H1 (cell line): ENCODE results near the gene FAM98A. TPM values are rescaled to one million over a fixed set of nuclear protein-coding genes. Genes with fewer than 3 reads are reported as not detected.

Experiments used
- CTCF ChIA-PET: fragments of 300-600 bp; sonication (Branson Sonifier 250); formaldehyde crosslinking; loops from one replicate; lab custom pipeline; 2021; ENCODE audit not compliant: partially characterized antibody; lab: Charles Lee
- POLR2A ChIA-PET: fragments of 300-600 bp; sonication (Branson Sonifier 250); formaldehyde crosslinking; loops from one replicate; lab custom pipeline; 2021; ENCODE audit warnings: inconsistent platforms; ENCODE audit not compliant: partially characterized antibody; lab: Charles Lee
- DNase-seq, 2 experiments: peaks; one replicate each; pipeline versions ENCODE4 v3.0.0 to v3.0.0-alpha.2; 2010 to 2022; ENCODE audit warnings: low spot score in 2 of 2, low read depth in 1 of 2, mixed read lengths in 1 of 2
- FAIRE-seq: peaks from 2 replicates; lab custom pipeline; 2011; peaks lifted over from hg19 to GRCh38; lab: Jason Lieb, UNC
- H2AFZ ChIP-seq: 2 replicates; pipeline ENCODE4 v1.8.1; 2012; ENCODE audit warnings: low read length, inconsistent platforms
- H2AK5ac ChIP-seq: 2 replicates; pipeline ENCODE4 v1.6.1; 2013; ENCODE audit warnings: low read depth, low read length
- H2BK120ac ChIP-seq: replicated peaks from 2 replicates; pipeline ENCODE3; 2013; ENCODE audit warnings: low read depth, low read length, inconsistent platforms
- H2BK12ac ChIP-seq: 2 replicates; pipeline ENCODE4 v1.6.1; 2013; ENCODE audit warnings: low read depth, low read length
- H2BK15ac ChIP-seq: 2 replicates; pipeline ENCODE4 v1.6.1; 2013; ENCODE audit warnings: low read length
- H2BK20ac ChIP-seq: 2 replicates; pipeline ENCODE4 v1.6.1; 2013; ENCODE audit warnings: low read length
- H2BK5ac ChIP-seq: 2 replicates; pipeline ENCODE4 v1.6.1; 2013; ENCODE audit warnings: low read depth, low read length
- H3K14ac ChIP-seq: 2 replicates; pipeline ENCODE4 v1.6.1; 2013; ENCODE audit warnings: inconsistent platforms; ENCODE audit not compliant: insufficient read length
- H3K18ac ChIP-seq: 2 replicates; pipeline ENCODE4 v1.6.1; 2013; ENCODE audit warnings: low read length; ENCODE audit errors: extremely low read depth
- H3K23ac ChIP-seq: 2 replicates; pipeline ENCODE4 v1.6.1; 2013; ENCODE audit warnings: inconsistent platforms; ENCODE audit not compliant: insufficient read length
- H3K23me2 ChIP-seq: 2 replicates; pipeline ENCODE4 v1.6.1; 2013; ENCODE audit warnings: low read depth, low read length
- H3K27ac ChIP-seq: 2 replicates; pipeline ENCODE4 v1.6.1; 2011; ENCODE audit warnings: low read depth, low read length, inconsistent platforms
- H3K27me3 ChIP-seq, 4 experiments: replicated peaks in 1 of 4; 1 replicate in 1 of 4; 2 replicates in 3 of 4; pipeline versions ENCODE4 v1.6.1 to v1.8.1; 2011 to 2013; ENCODE audit warnings: low read length in 3 of 4, mild to moderate bottlenecking in 3 of 4, inconsistent platforms in 2 of 4, mixed read lengths in 2 of 4, moderate library complexity in 1 of 4; ENCODE audit not compliant: control insufficient read depth in 3 of 4, insufficient read depth in 3 of 4; ENCODE audit errors: extremely low read depth in 1 of 4
- H3K36me3 ChIP-seq, 4 experiments: 2 replicates each; pipeline versions ENCODE4 v1.6.1 to v1.8.1; 2011 to 2013; ENCODE audit warnings: mild to moderate bottlenecking in 4 of 4, low read length in 3 of 4, moderate library complexity in 2 of 4, control low read depth in 1 of 4, inconsistent platforms in 1 of 4; ENCODE audit not compliant: insufficient read depth in 4 of 4, control insufficient read depth in 2 of 4
- H3K4ac ChIP-seq: replicated peaks from 2 replicates; pipeline ENCODE3; 2013; ENCODE audit warnings: low read length, low read depth, mixed read lengths, inconsistent platforms; ENCODE audit not compliant: insufficient read length
- H3K4me1 ChIP-seq, 4 experiments: replicated peaks in 1 of 4; 1 replicate in 1 of 4; 2 replicates in 3 of 4; pipeline versions ENCODE4 v1.6.1 to v1.8.1; 2011 to 2013; ENCODE audit warnings: low read length in 3 of 4, inconsistent platforms in 2 of 4, mixed read lengths in 1 of 4; ENCODE audit not compliant: insufficient read depth in 4 of 4, control insufficient read depth in 3 of 4
- H3K4me2 ChIP-seq, 2 experiments: 2 replicates each; pipeline versions ENCODE4 v1.6.1 to v1.8.1; 2011 to 2013; ENCODE audit warnings: low read depth in 2 of 2, low read length in 2 of 2, control low read depth in 1 of 2, inconsistent platforms in 1 of 2, mild to moderate bottlenecking in 1 of 2; ENCODE audit not compliant: insufficient read depth in 1 of 2
- H3K4me3 ChIP-seq, 4 experiments: fragments of 200-600, 300-600 bp in 1 of 4; sonication (generic), shearing (Covaris generic), sonication (Bioruptor Twin) in 1 of 4; 2 replicates each; pipeline versions ENCODE4 v1.5.1 to v1.8.1; 2011 to 2016; ENCODE audit warnings: low read length in 4 of 4, low read depth in 3 of 4, control low read depth in 2 of 4, inconsistent platforms in 2 of 4, mild to moderate bottlenecking in 2 of 4, mixed read lengths in 1 of 4, moderate library complexity in 1 of 4; ENCODE audit not compliant: insufficient read depth in 2 of 4; ENCODE audit errors: extremely low read depth in 1 of 4
- H3K56ac ChIP-seq: replicated peaks from 2 replicates; pipeline ENCODE3; 2013; ENCODE audit warnings: low read depth, mild to moderate bottlenecking, mixed read lengths, low read length, inconsistent platforms; ENCODE audit not compliant: insufficient read length
- H3K79me1 ChIP-seq: 2 replicates; pipeline ENCODE4 v1.6.1; 2013; ENCODE audit warnings: low read depth, low read length, control low read depth
- H3K79me2 ChIP-seq, 2 experiments: 2 replicates each; pipeline versions ENCODE4 v1.6.1 to v1.8.1; 2012 to 2013; ENCODE audit warnings: low read length in 2 of 2, mild to moderate bottlenecking in 2 of 2, inconsistent platforms in 1 of 2; ENCODE audit not compliant: insufficient read depth in 2 of 2, control insufficient read depth in 1 of 2
- H3K9ac ChIP-seq, 4 experiments: replicated peaks in 1 of 4; 1 replicate in 1 of 4; 2 replicates in 3 of 4; pipeline versions ENCODE4 v1.6.1 to v1.8.1; 2011 to 2013; ENCODE audit warnings: low read depth in 3 of 4, low read length in 3 of 4, control low read depth in 2 of 4, mild to moderate bottlenecking in 2 of 4, moderate library complexity in 2 of 4, inconsistent platforms in 1 of 4; ENCODE audit errors: extremely low read depth in 1 of 4
- H3K9me3 ChIP-seq, 2 experiments: 2 replicates each; pipeline versions ENCODE4 v1.6.1 to v1.8.1; 2012 to 2013; ENCODE audit warnings: mild to moderate bottlenecking in 2 of 2, moderate library complexity in 2 of 2, control low read depth in 1 of 2, inconsistent platforms in 1 of 2, low read depth in 1 of 2, low read length in 1 of 2, mixed read lengths in 1 of 2; ENCODE audit not compliant: insufficient read depth in 2 of 2
- H4K20me1 ChIP-seq, 2 experiments: replicated peaks in 1 of 2; 2 replicates each; pipeline versions ENCODE3 to v1.8.1; 2011 to 2013; ENCODE audit warnings: inconsistent platforms in 2 of 2, low read length in 2 of 2, mild to moderate bottlenecking in 1 of 2; ENCODE audit not compliant: insufficient read depth in 2 of 2, control insufficient read depth in 1 of 2
- H4K5ac ChIP-seq: 2 replicates; pipeline ENCODE4 v1.6.1; 2013; ENCODE audit warnings: low read length, low read depth, mixed read lengths, inconsistent platforms; ENCODE audit not compliant: insufficient read length
- H4K8ac ChIP-seq: 2 replicates; pipeline ENCODE4 v1.8.0; 2013; ENCODE audit warnings: mild to moderate bottlenecking, moderate library complexity, low read length, inconsistent platforms; ENCODE audit not compliant: insufficient read depth; ENCODE audit errors: extremely low read depth
- H4K91ac ChIP-seq: replicated peaks from 2 replicates; pipeline ENCODE3; 2013; ENCODE audit warnings: low read length, mixed read lengths, inconsistent platforms; ENCODE audit not compliant: insufficient read length
- RFX5 ChIP-seq: IDR thresholded peaks from 2 replicates; pipeline ENCODE4 v1.6.1; 2011; ENCODE audit warnings: low read depth, low read length, improper control_type of control experiment, borderline replicate concordance
- SIRT6 ChIP-seq: IDR thresholded peaks from one replicate; pipeline ENCODE4 v1.7.1; 2012; ENCODE audit warnings: low read length, inconsistent platforms
- WGBS, 2 experiments: shearing (Covaris generic) in 1 of 2; methylation state at CpG; one replicate each; pipeline versions ENCODE4 v1.1.6 to v1.1.7; 2013 to 2015; ENCODE audit warnings: low lambda C conversion rate in 2 of 2, mixed read lengths in 2 of 2, inconsistent platforms in 1 of 2, low coverage in 1 of 2, missing lambda C conversion rate in 1 of 2; ENCODE audit not compliant: insufficient replicate concordance in 2 of 2, insufficient coverage in 1 of 2, insufficient read length in 1 of 2; ENCODE audit errors: extremely low coverage in 1 of 2, missing lambda C conversion rate in 1 of 2; 5-methylcytosine and 5-hydroxymethylcytosine counted together
- polyA plus RNA-seq, 7 experiments: library from polyadenylated mRNA; depleted of rRNA in 3 of 7; stranded (reverse) in 5 of 7; unstranded in 2 of 7; fragments of >200 nt in 5 of 7; fragments of 200-250 nt in 2 of 7; gene quantifications; 1 replicate in 5 of 7; 2 replicates in 1 of 7; 4 replicates in 1 of 7; pipeline versions ENCODE4 v1.2.1 to v1.2.3, GENCODE V29; 2011 to 2013; ENCODE audit warnings: missing spikeins in 2 of 7, mixed read lengths in 2 of 7
- total RNA-seq: library from RNA; stranded (reverse); fragmentation: NEBNext Ultra II Directional; extraction: Animal tissue kit (Norgen Biotek cat#: 25700); gene quantifications from 2 replicates; pipeline ENCODE4 v1.2.1, GENCODE V29; 2021

The FAM98A gene
- total and polyA plus RNA-seq, 2 of the 8 experiments (the other 6 are each of a cell fraction or from before 2014, with no cell fraction given): 53.2 to 103 TPM

DNA sequence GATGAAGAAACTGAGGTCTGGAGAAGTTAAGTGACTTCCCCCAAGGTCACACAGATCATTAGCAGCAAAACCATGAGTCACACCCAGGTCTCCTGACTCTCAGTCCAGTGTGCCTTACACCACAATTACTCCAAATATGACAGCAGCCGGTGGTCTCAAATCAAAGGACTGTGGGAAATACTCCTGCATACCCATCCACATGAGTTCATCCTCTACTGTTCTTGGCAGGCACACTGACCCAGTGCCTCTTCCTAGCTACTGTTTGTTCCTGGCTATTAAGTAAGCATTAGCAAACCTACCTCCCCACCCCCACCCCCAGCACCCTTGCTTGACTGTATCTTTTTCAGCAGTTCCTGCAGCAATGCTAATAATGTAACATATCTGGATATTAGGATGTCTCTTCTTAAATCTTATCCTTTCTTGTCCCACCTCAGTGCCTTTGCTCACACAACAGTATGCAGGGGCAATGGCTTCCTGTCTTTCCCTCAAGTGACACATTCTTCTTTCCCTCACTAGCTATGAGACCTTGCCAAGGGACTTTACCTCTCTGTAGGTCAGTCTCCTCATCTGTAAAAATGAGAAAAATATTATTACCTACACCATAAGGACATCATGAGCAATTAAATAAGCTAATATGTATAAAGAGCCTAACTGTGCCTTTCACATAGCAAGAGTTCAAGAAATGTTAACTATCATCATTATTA lies 46.2 kb downstream of the FAM98A start:
- FAIRE-seq: no peak
- no peaks in the 10 kb centered on the region for H3K79me1 ChIP-seq
- H2BK5ac ChIP-seq: no peak overlapping the region
- 100% methylated on average over 1 of the region's 1 CpG; no CpG with 5 or more reads in 1 of the 2 experiments for WGBS, 2 experiments
- H3K79me2 ChIP-seq: no peaks in the 10 kb centered on the region
- H4K20me1 ChIP-seq: no peaks in the 10 kb centered on the region
- no peak overlapping the region for H3K4me3 ChIP-seq
- H2AK5ac ChIP-seq: no peak overlapping the region
- no peak overlapping the region for H2BK20ac ChIP-seq
- H3K4ac ChIP-seq: no peak overlapping the region
- H3K4me2 ChIP-seq: no peak overlapping the region
- ChIA-PET POLR2A (no interaction called here), CTCF (interaction anchor here (1.1 to 2.0 kb wide), 2 partner anchors 10 to 173 kb away, joined by 3 to 5 read pairs; no protein-coding TSS in a partner anchor)
- H3K36me3 ChIP-seq: no peaks in the 10 kb centered on the region
- H2BK120ac ChIP-seq: no peak overlapping the region
- no peak overlapping the region for H3K27ac ChIP-seq
- H3K23me2 ChIP-seq: no peaks in the 10 kb centered on the region; the same call in 1 of the 2 replicates
- H2AFZ ChIP-seq: no peak overlapping the region
- H4K8ac ChIP-seq: no peak overlapping the region
- H4K91ac ChIP-seq: no peak overlapping the region
- no peak overlapping the region for H3K56ac ChIP-seq
- no peak overlapping the region for H3K9ac ChIP-seq
- no peaks in the 10 kb centered on the region for H3K27me3 ChIP-seq
- no peaks in the 10 kb centered on the region for H3K9me3 ChIP-seq
- H4K5ac ChIP-seq: no peak overlapping the region
- no peak for DNase-seq
- no peak overlapping the region for H3K23ac ChIP-seq
- H2BK15ac ChIP-seq: no peak overlapping the region
- no peak overlapping the region for H3K18ac ChIP-seq
- no peak overlapping the region for H3K14ac ChIP-seq
- peaks cover 0 to 6% (median 0%) of the 10 kb centered on the region in 4 experiments; a peak in 1 of 7 replicates for H3K4me1 ChIP-seq
- TF ChIP-seq SIRT6 (no peak), RFX5 (no peak)
- H2BK12ac ChIP-seq: no peak overlapping the region
